Muscle of leg (tissue), 11 donors: ENCODE data around the gene TIPRL. TPM values are rescaled to one million over a fixed set of nuclear protein-coding genes. Genes with fewer than 3 reads are reported as not detected.

Experiments used
- DNase-seq: peaks from one replicate; pipeline ENCODE4 v3.0.0; 2013
- H3K27ac ChIP-seq: one replicate; pipeline ENCODE4 v1.5.1; 2013; ENCODE audit warnings: mild to moderate bottlenecking, low read length, control low read depth
- H3K27me3 ChIP-seq: one replicate; pipeline ENCODE4 v1.6.1; 2013; ENCODE audit warnings: low read length; ENCODE audit not compliant: control insufficient read depth, insufficient read depth
- H3K36me3 ChIP-seq: one replicate; pipeline ENCODE4 v1.6.1; 2013; ENCODE audit warnings: low read length; ENCODE audit not compliant: control insufficient read depth, insufficient read depth
- H3K4me1 ChIP-seq: one replicate; pipeline ENCODE4 v1.6.1; 2013; ENCODE audit warnings: low read length; ENCODE audit not compliant: control insufficient read depth, insufficient read depth
- H3K4me3 ChIP-seq: one replicate; pipeline ENCODE4 v1.5.1; 2013; ENCODE audit warnings: low read length, control low read depth
- H3K9me3 ChIP-seq: replicated peaks from 2 replicates; pipeline ENCODE4 v1.6.1; 2013; ENCODE audit warnings: low read depth, low read length; ENCODE audit not compliant: control insufficient read depth
- WGBS: methylation state at CpG from one replicate; pipeline ENCODE4 v1.1.5; 2013; ENCODE audit warnings: missing lambda C conversion rate; ENCODE audit not compliant: insufficient coverage; 5-methylcytosine and 5-hydroxymethylcytosine counted together
- polyA plus RNA-seq, 8 donors: library from polyadenylated mRNA; unstranded; fragments of 120-200 nt; gene quantifications; one replicate each; pipeline versions ENCODE4 v1.2.1 to v1.2.3, GENCODE V29; 2013; ENCODE audit warnings: inconsistent platforms in 1 of 8, low replicate concordance in 1 of 8; ENCODE audit not compliant: insufficient read length in 8 of 8, insufficient read depth in 1 of 8
- total RNA-seq: library from RNA; stranded (reverse); fragments of 120-200 nt; gene quantifications from one replicate; pipeline ENCODE4 v1.2.4, GENCODE V29; 2013

The TIPRL gene
- total and polyA plus RNA-seq, 9 donors = 26.2 to 36.1 (median 32.4) TPM

- Histone ChIP-seq H3K27me3 (peaks cover 6% of the 10 kb centered on the region), H3K9me3 (no peaks in the 10 kb centered on the region), H3K4me1 (peaks cover 15% of the 10 kb centered on the region), H3K4me3 (peak overlapping the region; percentile 67), H3K36me3 (no peaks in the 10 kb centered on the region), H3K27ac (peak overlapping the region; percentile 89)
- 0% methylated on average over 4 of the region's 6 CpGs for WGBS
- DNase-seq = no peak
These were observed 41.3 kb upstream of the TIPRL start for GRCh38 chr1:168137515-168137821.

GRCh38 chr1:168138134-168138533, 40.6 kb upstream of the TIPRL start:
- WGBS = 80% methylated on average over 1 of the region's 5 CpGs
- no peak overlapping the region for H3K4me3 ChIP-seq
- no peak for DNase-seq

GRCh38 chr1:168139070-168139469, 39.7 kb upstream of the TIPRL start:
- DNase-seq = no peak
- H3K27me3 ChIP-seq = peaks cover 6% of the 10 kb centered on the region
- no peak overlapping the region for H3K27ac ChIP-seq
- peaks cover 15% of the 10 kb centered on the region for H3K4me1 ChIP-seq
- no peaks in the 10 kb centered on the region for H3K36me3 ChIP-seq
- no peak overlapping the region for H3K4me3 ChIP-seq
- H3K9me3 ChIP-seq = no peaks in the 10 kb centered on the region

More at GRCh38 chr1:168138134-168138533, 40.6 kb upstream of the TIPRL start:
- Histone ChIP-seq H3K27ac (no peak overlapping the region), H3K9me3 (no peaks in the 10 kb centered on the region), H3K27me3 (peaks cover 6% of the 10 kb centered on the region), H3K36me3 (no peaks in the 10 kb centered on the region), H3K4me1 (peaks cover 15% of the 10 kb centered on the region)

DNA sequence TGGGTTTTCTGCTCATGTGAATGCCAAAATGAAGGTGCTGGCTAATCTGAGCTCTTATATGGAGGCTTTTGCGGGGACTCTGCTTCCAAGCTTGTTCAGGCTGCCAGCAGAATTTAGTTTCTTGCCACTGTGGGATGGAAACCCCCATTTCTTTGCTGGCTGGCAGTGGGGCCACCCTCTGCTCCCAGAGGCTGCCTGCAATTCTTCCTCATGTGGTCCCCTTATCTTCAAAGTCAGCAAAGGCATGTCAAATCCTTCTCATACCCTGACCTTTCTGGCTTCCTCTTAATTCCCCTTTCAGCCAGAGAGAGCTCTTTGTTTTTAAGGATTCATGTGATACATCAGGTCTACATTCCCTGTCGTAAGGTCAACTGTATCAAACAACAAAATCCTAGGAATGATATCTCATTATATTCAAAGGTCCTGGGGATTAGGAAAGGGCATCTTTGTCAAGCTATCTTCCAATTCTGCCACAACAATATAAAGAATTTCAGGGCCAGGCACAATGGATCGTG, 36.8 kb upstream of the TIPRL start:
- no peak overlapping the region for H3K27ac ChIP-seq
- WGBS = 88% methylated on average over 1 of the region's 3 CpGs
- no peaks in the 10 kb centered on the region for H3K9me3 ChIP-seq
- no peaks in the 10 kb centered on the region for H3K27me3 ChIP-seq
- peaks cover 4% of the 10 kb centered on the region for H3K4me1 ChIP-seq
- H3K4me3 ChIP-seq = no peak overlapping the region
- DNase-seq = no peak
- H3K36me3 ChIP-seq = no peaks in the 10 kb centered on the region

DNA sequence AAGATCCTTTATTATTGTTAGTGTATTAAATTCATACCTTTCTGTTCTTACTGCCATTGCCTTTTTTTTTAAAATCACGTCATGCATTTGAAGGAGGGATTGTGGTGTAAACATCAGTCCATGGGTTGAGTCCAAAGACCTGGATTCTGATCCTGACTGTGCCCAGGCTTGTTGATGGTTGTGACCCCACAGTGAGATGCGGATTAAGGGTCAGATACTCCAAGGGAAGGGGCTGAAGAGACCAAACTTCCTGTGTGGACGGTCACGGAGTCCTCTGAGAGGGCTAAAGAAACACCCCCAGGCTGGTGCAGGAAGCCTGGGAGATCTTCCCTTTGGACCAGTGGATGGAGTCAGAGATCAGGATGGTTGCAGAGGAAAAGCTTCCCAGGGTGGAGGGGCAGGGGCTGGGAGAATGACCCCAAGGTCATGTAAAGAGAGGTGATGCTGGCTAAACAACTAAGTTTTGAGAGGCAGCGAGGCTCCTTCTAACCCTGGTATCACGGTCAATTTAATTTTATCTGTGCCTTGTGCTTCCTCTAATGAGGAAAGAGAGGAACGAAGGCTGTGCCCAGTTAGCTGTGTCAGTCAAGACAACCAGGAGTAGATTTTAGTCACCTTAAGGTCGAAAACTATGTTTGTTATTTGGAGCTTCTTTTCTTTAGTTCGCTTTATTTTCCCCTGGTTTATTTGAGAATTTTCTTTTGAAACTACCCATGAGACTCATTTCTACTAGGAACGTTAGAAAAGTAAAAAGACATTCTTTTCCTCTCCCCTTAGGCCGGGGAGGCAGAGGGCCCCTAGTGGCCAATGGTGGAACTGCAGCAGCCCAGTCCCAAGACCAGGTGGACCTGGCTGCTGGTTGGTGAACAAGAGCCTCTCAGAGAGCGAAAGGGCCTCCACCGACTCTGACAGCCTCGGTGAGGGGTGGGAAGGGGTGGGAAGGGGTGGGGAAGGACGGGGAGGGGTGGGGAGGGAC, 33.3 kb upstream of the TIPRL start:
- peak; percentile 87 for DNase-seq
- H3K4me3 ChIP-seq = no peak overlapping the region
- no peak overlapping the region for H3K27ac ChIP-seq
- no peaks in the 10 kb centered on the region for H3K36me3 ChIP-seq
- 48% methylated on average over 5 of the region's 15 CpGs for WGBS
- H3K27me3 ChIP-seq = no peaks in the 10 kb centered on the region
- no peaks in the 10 kb centered on the region for H3K4me1 ChIP-seq
- no peaks in the 10 kb centered on the region for H3K9me3 ChIP-seq

GRCh38 chr1:168146160-168146539, 32.6 kb upstream of the TIPRL start:
- H3K9me3 ChIP-seq = no peaks in the 10 kb centered on the region
- H3K27me3 ChIP-seq = no peaks in the 10 kb centered on the region
- no peak overlapping the region for H3K27ac ChIP-seq
- no peak overlapping the region for H3K4me3 ChIP-seq
- WGBS = no CpG with 5 or more reads among the region's 5 CpGs
- no peak for DNase-seq
- no peaks in the 10 kb centered on the region for H3K4me1 ChIP-seq
- no peaks in the 10 kb centered on the region for H3K36me3 ChIP-seq

- Histone ChIP-seq H3K9me3 (no peaks in the 10 kb centered on the region), H3K4me1 (no peaks in the 10 kb centered on the region), H3K27me3 (no peaks in the 10 kb centered on the region), H3K4me3 (no peak overlapping the region), H3K27ac (no peak overlapping the region), H3K36me3 (no peaks in the 10 kb centered on the region)
- no peak for DNase-seq
- 92% methylated on average over 9 of the region's 11 CpGs for WGBS
These were observed 32.1 kb upstream of the TIPRL start for GRCh38 chr1:168146626-168147025.

DNA sequence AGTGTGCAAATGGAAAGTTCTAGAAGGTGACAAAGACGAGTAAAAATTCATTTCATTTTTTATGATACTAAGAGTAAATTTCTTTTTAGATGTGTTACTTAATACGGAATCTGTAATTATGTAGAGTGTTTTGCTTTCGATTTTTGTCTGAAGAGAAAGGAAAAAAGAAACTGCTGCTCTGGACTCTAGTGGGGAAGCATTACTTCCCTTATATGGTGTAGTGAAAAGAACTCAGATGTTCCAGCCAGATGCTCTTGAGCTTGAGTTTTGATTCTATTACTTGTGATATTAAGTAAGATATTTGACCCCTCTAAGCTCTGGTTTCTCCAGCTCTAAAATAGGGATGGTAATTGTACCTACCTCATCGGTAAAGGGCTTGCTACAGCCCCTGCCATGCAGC, 29.8 kb upstream of the TIPRL start:
- no peaks in the 10 kb centered on the region for H3K9me3 ChIP-seq
- no peaks in the 10 kb centered on the region for H3K4me1 ChIP-seq
- H3K36me3 ChIP-seq = no peaks in the 10 kb centered on the region
- WGBS = no CpG with 5 or more reads among the region's 4 CpGs
- H3K27ac ChIP-seq = no peak overlapping the region
- no peak overlapping the region for H3K4me3 ChIP-seq
- H3K27me3 ChIP-seq = no peaks in the 10 kb centered on the region
- DNase-seq = peak; percentile 26

- no peak overlapping the region for H3K4me3 ChIP-seq
- WGBS = no CpG with 5 or more reads among the region's 1 CpG
- H3K4me1 ChIP-seq = no peaks in the 10 kb centered on the region
- no peaks in the 10 kb centered on the region for H3K27me3 ChIP-seq
- no peak for DNase-seq
- no peak overlapping the region for H3K27ac ChIP-seq
- no peaks in the 10 kb centered on the region for H3K9me3 ChIP-seq
- H3K36me3 ChIP-seq = no peaks in the 10 kb centered on the region
These were observed 28.5 kb upstream of the TIPRL start for GRCh38 chr1:168150283-168150682.

- Histone ChIP-seq H3K4me3 (no peak overlapping the region), H3K27ac (no peak overlapping the region), H3K9me3 (no peaks in the 10 kb centered on the region), H3K4me1 (no peaks in the 10 kb centered on the region), H3K27me3 (no peaks in the 10 kb centered on the region), H3K36me3 (no peaks in the 10 kb centered on the region)
- no peak for DNase-seq
- WGBS = no CpG with 5 or more reads among the region's 4 CpGs
These were observed 26.8 kb upstream of the TIPRL start for GRCh38 chr1:168151935-168152334.
